ENCODE measurements around the gene RPS3. TPM values are rescaled to one million over a fixed set of nuclear protein-coding genes. Genes with fewer than 3 reads are reported as not detected.
"Not testable (repeated sequence)": the region's sequence is repeated elsewhere in the genome, so short reads cannot be mapped to it uniquely, and the experiment has no call there.

The RPS3 gene
- total RNA-seq, 2 experiments from 2014 or later, result 5,069 to 5,116 TPM

GRCh38 chr11:75402002-75402773 lies 2.9 kb downstream of the RPS3 start:
- H3K27me3 Mint-ChIP-seq (ENCODE audit: low read depth), result no peaks in the 10 kb centered on the region
- H3K36me3 Mint-ChIP-seq (ENCODE audit: low read depth), result peaks cover 73% of the 10 kb centered on the region
- intact Hi-C loops (cut with micrococcal nuclease), result no loop called here
- CTCF ChIA-PET, result interaction anchor here (0.9 kb wide), 1 partner anchor 126 kb away, joined by 3 read pairs; no protein-coding TSS in a partner anchor
- peaks cover 59% of the 10 kb centered on the region for H3K4me1 Mint-ChIP-seq (ENCODE audit: low read depth)
- DNase-seq, result no peak
- H3K4me3 Mint-ChIP-seq, result peak overlapping the region; percentile 92
- H3K27ac Mint-ChIP-seq, result peak overlapping the region; percentile 92
- no peaks in the 10 kb centered on the region for H3K9me3 Mint-ChIP-seq

- Mint-ChIP-seq H3K27me3 (ENCODE audit: low read depth) (no peaks in the 10 kb centered on the region), H3K4me3 (peak overlapping the region; percentile 92), H3K9me3 (no peaks in the 10 kb centered on the region), H3K36me3 (ENCODE audit: low read depth) (peaks cover 79% of the 10 kb centered on the region), H3K4me1 (ENCODE audit: low read depth) (peaks cover 63% of the 10 kb centered on the region), H3K27ac (peak overlapping the region; percentile 92)
- CTCF ChIA-PET, result interaction anchor here (0.9 kb wide), 1 partner anchor 126 kb away, joined by 3 read pairs; no protein-coding TSS in a partner anchor
- intact Hi-C loops (cut with micrococcal nuclease), result no loop called here
- DNase-seq, result no peak
Measured at GRCh38 chr11:75403037-75403436, 3.7 kb downstream of the RPS3 start.

- CTCF ChIA-PET, result interaction anchor here (1.0 kb wide), 1 partner anchor 15 kb away, joined by 3 read pairs; no protein-coding TSS in a partner anchor
- intact Hi-C loops (cut with micrococcal nuclease), result no loop called here
- peak overlapping the region; percentile 6 for H3K27ac Mint-ChIP-seq
- peaks cover 86% of the 10 kb centered on the region for H3K36me3 Mint-ChIP-seq (ENCODE audit: low read depth)
- no peak overlapping the region for H3K4me3 Mint-ChIP-seq
- H3K27me3 Mint-ChIP-seq (ENCODE audit: low read depth), result no peaks in the 10 kb centered on the region
- no peak for DNase-seq
- no peaks in the 10 kb centered on the region for H3K9me3 Mint-ChIP-seq
- peaks cover 62% of the 10 kb centered on the region for H3K4me1 Mint-ChIP-seq (ENCODE audit: low read depth)
Measured at GRCh38 chr11:75403983-75404658, 4.8 kb downstream of the RPS3 start.

DNA sequence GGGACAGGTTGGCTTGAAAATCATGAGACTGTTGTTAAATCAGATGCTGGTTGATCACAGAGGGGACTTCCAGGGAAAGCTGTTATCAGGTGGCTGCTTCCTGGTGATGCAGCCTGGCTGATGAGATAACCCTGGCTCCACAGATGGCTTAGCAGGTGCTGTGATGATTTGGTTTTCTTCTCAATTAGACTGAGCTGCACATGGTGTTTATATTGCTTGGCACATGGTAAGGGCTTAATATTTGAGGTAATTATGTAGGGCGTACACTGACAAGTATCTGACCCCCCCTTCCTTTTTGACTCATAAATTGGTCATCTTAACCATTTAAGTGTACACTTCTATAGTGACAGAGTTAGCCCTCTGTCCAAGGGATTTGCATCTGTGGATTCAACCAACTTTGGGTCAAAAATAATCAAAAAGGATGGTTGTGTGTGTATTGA lies 7.0 kb downstream of the RPS3 start:
- no peak overlapping the region for H3K4me3 Mint-ChIP-seq
- H3K4me1 Mint-ChIP-seq (ENCODE audit: low read depth), result peaks cover 51% of the 10 kb centered on the region
- peak overlapping the region; percentile 44 for H3K27ac Mint-ChIP-seq
- H3K36me3 Mint-ChIP-seq (ENCODE audit: low read depth), result peaks cover 64% of the 10 kb centered on the region
- CTCF ChIA-PET, result interaction anchor here (0.7 to 1.3 kb wide), 2 partner anchors 18 to 124 kb away, joined by 3 read pairs; no protein-coding TSS in a partner anchor
- H3K27me3 Mint-ChIP-seq (ENCODE audit: low read depth), result no peaks in the 10 kb centered on the region
- intact Hi-C loops (cut with micrococcal nuclease), result no loop called here
- DNase-seq, result no peak
- no peaks in the 10 kb centered on the region for H3K9me3 Mint-ChIP-seq

DNA sequence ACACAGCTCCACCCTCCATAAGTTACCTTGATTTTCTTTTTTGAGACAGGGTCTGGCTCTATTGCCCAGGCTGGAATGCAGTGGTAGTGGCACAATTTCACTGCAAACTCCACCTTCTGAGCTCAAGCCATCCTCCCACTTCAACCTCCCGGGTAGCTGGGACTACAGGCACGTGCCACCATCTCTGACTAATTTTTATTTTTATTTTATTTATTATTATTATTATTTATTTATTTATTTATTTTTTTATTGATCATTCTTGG lies 9.6 kb downstream of the RPS3 start:
- no peaks in the 10 kb centered on the region for H3K9me3 Mint-ChIP-seq
- peaks cover 51% of the 10 kb centered on the region for H3K36me3 Mint-ChIP-seq (ENCODE audit: low read depth)
- H3K27me3 Mint-ChIP-seq (ENCODE audit: low read depth), result no peaks in the 10 kb centered on the region
- CTCF ChIA-PET, result interaction anchor here (1.0 to 2.0 kb wide), 4 partner anchors 9 to 135 kb away, joined by 4 to 11 read pairs (median 4); partner anchors contain the start of gene RPS3
- peaks cover 26% of the 10 kb centered on the region for H3K4me1 Mint-ChIP-seq (ENCODE audit: low read depth)
- DNase-seq, result no peak
- intact Hi-C loops (cut with micrococcal nuclease), result no loop called here
- no peak overlapping the region for H3K4me3 Mint-ChIP-seq
- no peak overlapping the region for H3K27ac Mint-ChIP-seq

- H3K27me3 Mint-ChIP-seq (ENCODE audit: low read depth); H3K4me3 Mint-ChIP-seq; intact Hi-C loops (cut with micrococcal nuclease); H3K9me3 Mint-ChIP-seq; DNase-seq; H3K27ac Mint-ChIP-seq; CTCF ChIA-PET: not testable (repeated sequence)
- Mint-ChIP-seq H3K36me3 (ENCODE audit: low read depth) (peaks cover 49% of the 10 kb centered on the region), H3K4me1 (ENCODE audit: low read depth) (peaks cover 16% of the 10 kb centered on the region)
Measured at GRCh38 chr11:75409971-75410370, 10.7 kb downstream of the RPS3 start.

DNA sequence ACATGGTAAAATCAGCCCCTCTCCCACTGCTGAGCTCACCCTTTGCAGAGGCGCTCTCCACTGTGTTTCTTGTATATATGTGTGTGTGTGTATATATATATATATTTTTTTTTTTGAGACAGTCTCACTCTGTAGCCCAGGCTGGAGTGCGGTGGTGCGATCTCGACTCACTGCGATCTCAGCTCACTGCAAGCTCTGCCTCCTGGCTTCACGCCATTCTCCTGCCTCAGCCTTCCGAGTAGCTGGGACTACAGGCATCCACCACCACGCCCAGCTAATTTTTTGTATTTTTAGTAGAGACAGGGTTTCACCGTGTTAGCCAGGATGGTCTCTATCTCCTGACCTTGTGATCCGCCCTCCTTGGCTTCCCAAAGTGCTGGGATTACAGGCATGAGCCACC lies 13.8 kb downstream of the RPS3 start:
- CTCF ChIA-PET, result interaction anchor here (0.8 to 1.9 kb wide), 5 partner anchors 14 to 132 kb away, joined by 3 to 9 read pairs (median 3); partner anchors contain the start of gene RPS3
- H3K4me1 Mint-ChIP-seq (ENCODE audit: low read depth); DNase-seq; H3K27ac Mint-ChIP-seq; H3K27me3 Mint-ChIP-seq (ENCODE audit: low read depth); H3K9me3 Mint-ChIP-seq; intact Hi-C loops (cut with micrococcal nuclease); H3K4me3 Mint-ChIP-seq: not testable (repeated sequence)
- peaks cover 36% of the 10 kb centered on the region for H3K36me3 Mint-ChIP-seq (ENCODE audit: low read depth)

- peaks cover 30% of the 10 kb centered on the region for H3K36me3 Mint-ChIP-seq (ENCODE audit: low read depth)
- CTCF ChIA-PET, result interaction anchor here (0.9 to 1.7 kb wide), 2 partner anchors 14 to 27 kb away, joined by 3 to 4 read pairs; partner anchors contain the start of gene RPS3
- H3K4me1 Mint-ChIP-seq (ENCODE audit: low read depth), result no peaks in the 10 kb centered on the region
- intact Hi-C loops (cut with micrococcal nuclease), result no loop called here
- H3K27ac Mint-ChIP-seq, result no peak overlapping the region
- H3K27me3 Mint-ChIP-seq (ENCODE audit: low read depth), result no peaks in the 10 kb centered on the region
- no peak for DNase-seq
- H3K9me3 Mint-ChIP-seq, result no peaks in the 10 kb centered on the region
- no peak overlapping the region for H3K4me3 Mint-ChIP-seq
Measured at GRCh38 chr11:75413864-75414263, 14.5 kb downstream of the RPS3 start.

- intact Hi-C loops (cut with micrococcal nuclease), result no loop called here
- CTCF ChIA-PET, result no interaction called here
- Mint-ChIP-seq H3K27me3 (ENCODE audit: low read depth) (no peaks in the 10 kb centered on the region), H3K4me3 (no peak overlapping the region), H3K4me1 (ENCODE audit: low read depth) (no peaks in the 10 kb centered on the region), H3K9me3 (no peaks in the 10 kb centered on the region), H3K27ac (no peak overlapping the region), H3K36me3 (ENCODE audit: low read depth) (peaks cover 11% of the 10 kb centered on the region)
- no peak for DNase-seq
Measured at GRCh38 chr11:75420224-75421034, 21.1 kb downstream of the RPS3 start.

- CTCF ChIA-PET, result no interaction called here
- no peaks in the 10 kb centered on the region for H3K4me1 Mint-ChIP-seq (ENCODE audit: low read depth)
- no peak for DNase-seq
- no peaks in the 10 kb centered on the region for H3K9me3 Mint-ChIP-seq
- H3K27ac Mint-ChIP-seq, result no peak overlapping the region
- intact Hi-C loops (cut with micrococcal nuclease), result no loop called here
- no peaks in the 10 kb centered on the region for H3K27me3 Mint-ChIP-seq (ENCODE audit: low read depth)
- no peak overlapping the region for H3K4me3 Mint-ChIP-seq
- H3K36me3 Mint-ChIP-seq (ENCODE audit: low read depth), result peaks cover 8% of the 10 kb centered on the region
Measured at GRCh38 chr11:75421035-75421602, 21.8 kb downstream of the RPS3 start.

GRCh38 chr11:75421902-75422247 lies 22.6 kb downstream of the RPS3 start:
- Mint-ChIP-seq H3K4me3 (no peak overlapping the region), H3K9me3 (no peaks in the 10 kb centered on the region), H3K27me3 (ENCODE audit: low read depth) (no peaks in the 10 kb centered on the region), H3K4me1 (ENCODE audit: low read depth) (no peaks in the 10 kb centered on the region), H3K36me3 (ENCODE audit: low read depth) (peaks cover 5% of the 10 kb centered on the region), H3K27ac (no peak overlapping the region)
- no peak for DNase-seq
- intact Hi-C loops (cut with micrococcal nuclease), result no loop called here
- CTCF ChIA-PET, result no interaction called here

Measured in activated naive CD4-positive, alpha-beta T cell treated with anti-CD3 and anti-CD28 coated beads for 36 hours (primary cell).